Subcutaneous abdominal adipose tissue (tissue), 5 donors: ENCODE results near the gene PXYLP1.
A peak's percentile ranks its signal among the peaks of the same experiment; 100 is the strongest.

Source experiments
- H3K27ac ChIP-seq: one replicate; pipeline ENCODE4 v1.7.0; 2013; ENCODE audit warnings: low read depth, mild to moderate bottlenecking, inconsistent platforms, low read length, moderate library complexity
- H3K27me3 ChIP-seq, 5 donors: one replicate each; pipeline ENCODE4 v1.7.0; 2013; ENCODE audit warnings: low read length in 5 of 5, inconsistent platforms in 1 of 5; ENCODE audit not compliant: control insufficient read depth in 5 of 5, insufficient read depth in 4 of 5
- H3K36me3 ChIP-seq, 5 donors: one replicate each; pipeline ENCODE4 v1.7.0; 2013; ENCODE audit warnings: low read length in 5 of 5; ENCODE audit not compliant: control insufficient read depth in 5 of 5, insufficient read depth in 5 of 5
- H3K4me1 ChIP-seq, 5 donors: one replicate each; pipeline ENCODE4 v1.7.0; 2013; ENCODE audit warnings: low read length in 5 of 5, mild to moderate bottlenecking in 3 of 5, moderate library complexity in 1 of 5; ENCODE audit not compliant: control insufficient read depth in 5 of 5, insufficient read depth in 5 of 5
- H3K4me3 ChIP-seq, 5 donors: one replicate each; pipeline ENCODE4 v1.7.0; 2013; ENCODE audit warnings: low read length in 5 of 5, low read depth in 1 of 5
- H3K9ac ChIP-seq, 5 donors: one replicate each; pipeline ENCODE4 v1.7.0; 2013; ENCODE audit warnings: low read length in 5 of 5, mild to moderate bottlenecking in 4 of 5, moderate library complexity in 3 of 5
- H3K9me3 ChIP-seq, 5 donors: one replicate each; pipeline ENCODE4 v1.7.0; 2013; ENCODE audit warnings: low read length in 5 of 5; ENCODE audit not compliant: control insufficient read depth in 5 of 5
- donor health status: healthy.
- donor health status: healthy.
- donor health status: healthy.
- donor health status: healthy.
- donor health status: healthy.

Gene PXYLP1

GRCh38 chr3:141303481-141304223 is 72.0 kb downstream of the PXYLP1 start:
- Histone ChIP-seq H3K36me3 (no peaks in the 10 kb centered on the region), H3K4me1 (peaks cover 0 to 8% (median 2%) of the 10 kb centered on the region in 5 donors), H3K27me3 (no peaks in the 10 kb centered on the region), H3K27ac (no peak overlapping the region), H3K9ac (no peak overlapping the region), H3K9me3 (no peaks in the 10 kb centered on the region), H3K4me3 (peak overlapping the region in 1 of 5 donors; percentile 14)

DNA sequence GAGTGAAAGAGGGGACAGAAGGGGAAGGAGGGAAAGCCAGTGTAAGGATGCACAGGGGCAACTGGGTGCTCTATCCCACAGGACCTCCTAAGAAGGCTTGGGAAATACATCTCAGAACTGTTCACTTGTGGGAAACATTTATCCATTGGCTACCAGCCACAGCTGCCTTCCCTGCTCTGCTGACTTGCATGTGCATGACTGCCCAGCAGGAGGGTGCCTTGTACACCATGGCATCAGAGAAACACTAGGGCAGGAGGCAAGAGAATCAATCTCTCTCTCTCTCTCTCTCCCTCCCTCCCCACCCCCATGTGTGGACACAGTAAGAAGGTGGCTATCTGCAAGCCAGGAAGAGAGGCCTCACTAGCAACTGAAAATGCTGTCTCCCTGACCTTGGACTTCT is 73.8 kb downstream of the PXYLP1 start:
- no peaks in the 10 kb centered on the region for H3K27me3 ChIP-seq
- H3K9me3 ChIP-seq, result no peaks in the 10 kb centered on the region
- H3K4me1 ChIP-seq, result peaks cover 0 to 10% (median 2%) of the 10 kb centered on the region in 5 donors
- no peak overlapping the region for H3K27ac ChIP-seq
- no peak overlapping the region for H3K4me3 ChIP-seq
- H3K9ac ChIP-seq, result no peak overlapping the region
- H3K36me3 ChIP-seq, result no peaks in the 10 kb centered on the region

DNA sequence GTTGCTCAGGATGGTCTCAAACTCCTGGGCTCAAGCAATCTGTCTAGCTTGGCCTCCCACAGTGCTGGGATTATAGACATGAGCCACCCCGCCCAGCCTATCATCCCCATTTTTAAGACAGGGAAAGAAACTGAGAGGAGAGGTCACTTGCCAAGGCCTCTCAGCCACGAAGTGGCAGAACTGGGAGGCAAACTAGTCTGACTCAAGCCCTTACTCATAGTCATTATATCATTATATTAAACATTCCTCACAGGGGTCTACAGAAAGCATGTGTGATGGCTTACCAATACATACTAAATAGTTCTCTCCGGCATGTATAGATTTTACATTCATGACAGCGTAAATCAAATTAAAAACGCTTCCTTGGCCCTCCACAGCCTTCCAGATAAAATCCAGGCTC is 74.7 kb downstream of the PXYLP1 start:
- Histone ChIP-seq H3K9me3 (no peaks in the 10 kb centered on the region), H3K36me3 (no peaks in the 10 kb centered on the region), H3K27ac (no peak overlapping the region), H3K9ac (no peak overlapping the region), H3K4me3 (no peak overlapping the region), H3K4me1 (peaks cover under 1 to 15% (median 7%) of the 10 kb centered on the region in 5 donors), H3K27me3 (no peaks in the 10 kb centered on the region)

GRCh38 chr3:141306922-141307321 is 75.3 kb downstream of the PXYLP1 start:
- Histone ChIP-seq H3K27ac (no peak overlapping the region), H3K4me3 (no peak overlapping the region), H3K9me3 (no peaks in the 10 kb centered on the region), H3K36me3 (no peaks in the 10 kb centered on the region), H3K9ac (no peak overlapping the region), H3K27me3 (peaks cover 0 to 3% (median 0%) of the 10 kb centered on the region in 5 donors), H3K4me1 (peaks cover 5 to 20% (median 11%) of the 10 kb centered on the region in 5 donors)

GRCh38 chr3:141307351-141308059 is 75.9 kb downstream of the PXYLP1 start:
- H3K27ac ChIP-seq, result no peak overlapping the region
- peaks cover 6 to 25% (median 17%) of the 10 kb centered on the region in 5 donors for H3K4me1 ChIP-seq
- no peak overlapping the region for H3K9ac ChIP-seq
- H3K27me3 ChIP-seq, result peaks cover 0 to 3% (median 0%) of the 10 kb centered on the region in 5 donors
- no peaks in the 10 kb centered on the region for H3K36me3 ChIP-seq
- H3K9me3 ChIP-seq, result no peaks in the 10 kb centered on the region
- H3K4me3 ChIP-seq, result no peak overlapping the region

DNA sequence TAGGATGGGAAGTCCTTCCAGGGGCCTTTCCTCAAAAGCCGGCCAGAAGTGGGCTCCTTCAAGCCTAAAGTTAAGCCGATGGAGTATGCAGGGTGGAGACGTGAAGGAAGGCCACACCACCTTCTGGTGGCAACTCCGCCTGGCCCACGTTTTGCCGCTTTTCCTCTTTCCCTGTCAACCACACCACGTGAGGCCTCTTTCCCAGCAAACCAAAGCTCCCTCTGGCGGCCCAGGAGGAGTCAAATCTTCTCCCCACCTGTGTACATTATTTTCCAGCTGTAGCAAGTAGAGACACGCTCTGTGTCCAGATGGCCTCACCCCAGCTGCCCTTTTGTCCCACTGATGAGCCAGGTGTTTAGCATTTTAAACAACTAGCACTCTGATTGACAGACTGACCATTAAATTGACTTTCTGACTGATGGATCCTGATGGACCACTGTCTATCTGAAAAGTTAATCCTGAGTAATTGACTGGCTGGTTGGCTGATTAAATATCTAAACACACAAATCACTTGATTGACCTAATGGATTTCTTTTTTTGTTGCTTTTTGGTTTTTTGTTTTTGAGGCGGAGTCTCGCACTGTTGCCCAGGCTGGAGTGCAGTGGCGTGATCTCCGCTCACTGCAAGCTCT is 77.1 kb downstream of the PXYLP1 start:
- Histone ChIP-seq H3K36me3 (no peaks in the 10 kb centered on the region), H3K9ac (peak overlapping the region in 1 of 5 donors; percentile 7), H3K27me3 (peaks cover 0 to 3% (median 0%) of the 10 kb centered on the region in 5 donors), H3K9me3 (no peaks in the 10 kb centered on the region), H3K4me3 (no peak overlapping the region), H3K27ac (no peak overlapping the region), H3K4me1 (peaks cover 6 to 25% (median 19%) of the 10 kb centered on the region in 5 donors)

GRCh38 chr3:141311170-141311495 is 79.5 kb downstream of the PXYLP1 start:
- H3K36me3 ChIP-seq, result no peaks in the 10 kb centered on the region
- peak overlapping the region; percentile 81 to 92 (median 86) for H3K9ac ChIP-seq
- peak overlapping the region; percentile 55 for H3K27ac ChIP-seq
- peak overlapping the region; percentile 84 to 98 (median 94) for H3K4me3 ChIP-seq
- no peaks in the 10 kb centered on the region for H3K9me3 ChIP-seq
- peaks cover 6 to 23% (median 19%) of the 10 kb centered on the region in 5 donors for H3K4me1 ChIP-seq
- H3K27me3 ChIP-seq, result peaks cover 0 to 3% (median 0%) of the 10 kb centered on the region in 5 donors

- peaks cover 6 to 23% (median 19%) of the 10 kb centered on the region in 5 donors for H3K4me1 ChIP-seq
- H3K9ac ChIP-seq, result peak overlapping the region; percentile 81 to 92 (median 87)
- peak overlapping the region; percentile 84 to 98 (median 94) for H3K4me3 ChIP-seq
- H3K36me3 ChIP-seq, result no peaks in the 10 kb centered on the region
- H3K27me3 ChIP-seq, result peaks cover 0 to 3% (median 0%) of the 10 kb centered on the region in 5 donors
- H3K27ac ChIP-seq, result peak overlapping the region; percentile 55
- H3K9me3 ChIP-seq, result no peaks in the 10 kb centered on the region
These were observed 80.1 kb downstream of the PXYLP1 start for GRCh38 chr3:141311496-141312353.

- Histone ChIP-seq H3K27me3 (peaks cover 0 to 3% (median 0%) of the 10 kb centered on the region in 5 donors), H3K4me1 (peaks cover 6 to 23% (median 19%) of the 10 kb centered on the region in 5 donors), H3K9ac (peak overlapping the region in 4 of 5 donors; percentile 81 to 92 (median 88)), H3K4me3 (peak overlapping the region; percentile 84 to 98 (median 94)), H3K36me3 (no peaks in the 10 kb centered on the region), H3K9me3 (no peaks in the 10 kb centered on the region), H3K27ac (no peak overlapping the region)
These were observed 80.9 kb downstream of the PXYLP1 start for GRCh38 chr3:141312354-141313092.
